HG03457 (cell line): ENCODE measurements around the gene ACVR1C.

Experiments used
- ATAC-seq: cut with Tn5 transposase; IDR thresholded peaks from one replicate; pipeline ENCODE4 v1.9.1; 2021; ENCODE audit warnings: moderate number of reproducible peaks; ENCODE audit not compliant: unreplicated experiment

ACVR1C gene

DNA sequence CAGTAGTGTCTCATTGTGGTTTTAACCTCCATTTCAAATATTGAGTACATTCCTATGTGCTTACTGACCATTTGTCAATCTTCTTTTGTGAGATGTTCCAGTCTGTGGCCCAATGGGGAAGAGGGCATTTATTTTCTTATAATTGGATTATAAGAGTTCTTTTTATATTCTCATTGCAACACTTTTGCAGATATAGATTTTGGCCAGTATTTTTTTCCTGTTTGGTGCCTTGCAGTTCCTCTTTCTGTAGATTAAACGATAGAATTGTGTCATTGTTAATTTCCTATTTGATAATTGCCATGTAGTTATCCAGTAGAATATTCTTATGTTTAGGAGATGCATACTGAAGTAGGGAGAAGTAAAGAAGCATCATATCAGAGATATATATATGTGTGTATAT, 128.3 kb downstream of the ACVR1C start:
- ATAC-seq = no peak

DNA sequence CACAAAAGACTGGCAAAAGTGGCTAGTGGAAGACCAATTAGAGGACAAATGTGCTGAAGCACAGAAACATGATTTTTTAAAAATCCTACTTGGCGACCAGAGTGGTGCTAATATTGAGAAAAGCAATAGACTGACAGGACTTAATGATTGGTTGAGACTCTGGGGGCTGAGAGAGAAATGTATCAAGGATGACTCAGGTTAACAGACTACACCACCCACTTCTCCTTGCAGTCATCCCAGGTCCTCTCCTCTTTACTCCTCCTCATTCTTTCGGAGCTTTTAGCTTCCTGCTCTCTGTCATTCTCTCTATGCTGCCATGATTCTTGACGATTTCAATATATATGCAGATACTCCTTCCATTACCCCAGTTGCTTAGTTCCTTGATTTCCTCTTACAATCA, 130.2 kb downstream of the ACVR1C start:
- no peak for ATAC-seq

DNA sequence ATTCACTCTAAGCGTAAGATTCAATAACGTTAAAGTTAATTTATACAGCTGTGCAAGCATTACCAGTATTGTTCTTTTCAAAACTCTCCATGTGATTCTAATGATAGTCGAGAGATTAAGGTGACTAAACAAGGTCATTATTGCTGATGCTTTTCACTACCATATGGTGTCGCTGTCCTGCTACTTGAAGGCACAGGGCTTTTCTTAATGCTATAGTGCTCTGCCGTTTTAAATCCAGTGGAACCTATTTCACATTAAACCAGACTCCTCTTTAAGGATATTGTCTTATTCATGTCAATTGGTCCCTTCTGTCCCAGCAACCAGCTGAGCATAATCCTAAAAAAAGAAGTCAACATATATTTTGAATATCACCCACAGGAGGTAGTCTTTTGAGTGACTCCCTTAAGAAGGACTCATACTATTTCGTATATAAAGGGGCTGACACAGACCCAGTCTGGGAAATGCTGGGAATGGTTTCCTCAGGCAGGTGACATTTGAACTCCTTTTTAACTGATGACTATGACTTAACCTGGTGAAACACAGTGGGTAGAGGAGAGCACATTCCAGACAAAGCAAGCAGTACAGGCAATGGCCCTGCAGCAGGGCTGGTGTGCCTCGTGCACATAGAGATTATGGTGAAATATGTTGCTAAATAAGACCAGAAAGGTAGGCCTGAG, 130.9 kb downstream of the ACVR1C start:
- ATAC-seq = no peak

GRCh38 chr2:157492189-157492773, 136.4 kb downstream of the ACVR1C start:
- ATAC-seq = peak; percentile 75

DNA sequence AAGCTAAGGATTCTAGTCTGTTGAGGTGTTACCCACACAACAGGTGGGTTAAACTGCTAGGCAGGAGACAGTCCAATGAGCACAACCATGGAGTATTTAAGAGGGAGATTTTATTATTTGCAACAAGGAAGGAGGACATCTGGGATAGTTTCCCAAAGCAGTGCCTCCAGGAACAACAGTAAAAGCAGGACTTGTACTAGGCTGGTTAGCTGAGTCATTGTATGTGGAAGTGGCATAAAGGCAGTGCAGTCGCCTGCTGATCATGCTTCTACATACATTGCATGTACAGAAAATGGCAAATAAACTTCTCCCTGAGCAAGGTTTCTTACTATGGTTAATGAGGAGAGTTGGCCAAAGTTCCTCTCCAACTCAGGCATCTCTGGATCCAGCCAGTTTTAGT, 138.7 kb downstream of the ACVR1C start:
- no peak for ATAC-seq

- no peak for ATAC-seq
Observed at GRCh38 chr2:157488877-157489276, 139.8 kb downstream of the ACVR1C start.

- ATAC-seq = no peak
Observed at GRCh38 chr2:157487747-157488146, 140.9 kb downstream of the ACVR1C start.

DNA sequence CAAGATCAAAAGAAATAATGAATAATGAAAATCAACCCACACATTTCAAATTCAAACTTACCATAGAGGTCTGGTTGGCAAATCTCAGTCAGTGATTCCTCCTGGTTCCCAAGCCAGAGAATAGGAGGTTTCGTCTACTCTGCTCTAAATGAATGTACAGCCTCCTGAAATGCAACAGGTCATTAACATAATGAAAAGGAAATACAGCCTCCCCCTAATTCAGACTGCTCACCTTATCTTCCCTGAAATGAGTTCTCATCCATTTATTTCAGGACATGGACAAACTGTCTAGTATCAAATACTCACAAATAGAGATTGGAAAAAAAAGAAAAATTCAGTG, 141.4 kb downstream of the ACVR1C start:
- ATAC-seq = no peak

- ATAC-seq = no peak
Observed at GRCh38 chr2:157486596-157487270, 141.9 kb downstream of the ACVR1C start.

- peak; percentile 77 for ATAC-seq
Observed at GRCh38 chr2:157480182-157480961, 148.3 kb downstream of the ACVR1C start.

GRCh38 chr2:157479081-157480027, 149.3 kb downstream of the ACVR1C start:
- ATAC-seq = no peak

GRCh38 chr2:157477919-157478318, 150.7 kb downstream of the ACVR1C start:
- ATAC-seq = no peak

- no peak for ATAC-seq
Observed at GRCh38 chr2:157476953-157477709, 151.5 kb downstream of the ACVR1C start.
